Astrocyte of the hippocampus (primary cell): Measurements from ENCODE around the gene PTPRJ.
"Not testable (repeated sequence)": the region's sequence is repeated elsewhere in the genome, so short reads cannot be mapped to it uniquely, and the experiment has no call there.

Source experiments
- DNase-seq: peaks from one replicate; pipeline ENCODE4 v3.0.0; 2011; ENCODE audit warnings: low read depth, low spot score

PTPRJ gene

GRCh38 chr11:48017831-48018527, 37.6 kb downstream of the PTPRJ start:
- no peak for DNase-seq

DNA sequence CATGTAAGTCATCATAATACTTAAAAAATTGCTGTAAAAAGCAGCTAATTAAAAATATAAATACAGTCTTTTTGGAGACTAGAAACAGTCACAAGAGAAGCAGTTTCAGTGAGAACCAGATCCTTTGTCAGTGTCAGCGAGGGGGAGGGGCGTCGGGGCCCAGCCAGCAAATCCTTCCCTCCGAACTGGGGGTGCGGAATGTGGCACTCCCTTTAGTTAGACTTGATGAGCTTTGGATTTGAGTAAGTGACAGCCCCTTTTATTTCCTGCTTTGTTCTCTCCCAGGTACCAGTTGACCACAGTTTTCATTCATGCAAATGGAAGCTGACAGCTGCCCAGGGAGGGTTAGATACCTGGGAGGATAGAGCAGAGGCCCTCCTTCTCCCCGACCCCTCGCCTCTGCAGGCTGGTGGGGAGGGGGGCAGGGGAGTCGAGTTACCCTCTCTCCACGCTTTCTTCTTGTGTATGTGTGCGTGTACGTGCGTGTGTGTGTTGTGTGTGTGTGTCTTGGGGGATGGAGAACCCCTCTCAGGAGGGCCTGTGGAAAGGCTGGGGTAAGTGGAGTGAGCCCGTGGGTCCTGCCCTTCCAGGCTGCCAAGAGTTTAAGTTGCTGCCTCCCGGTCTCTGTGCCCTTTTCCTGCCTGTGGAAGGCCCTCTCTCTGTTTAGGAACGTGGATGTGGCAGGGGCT, 38.3 kb downstream of the PTPRJ start:
- DNase-seq: peak; percentile 58

DNA sequence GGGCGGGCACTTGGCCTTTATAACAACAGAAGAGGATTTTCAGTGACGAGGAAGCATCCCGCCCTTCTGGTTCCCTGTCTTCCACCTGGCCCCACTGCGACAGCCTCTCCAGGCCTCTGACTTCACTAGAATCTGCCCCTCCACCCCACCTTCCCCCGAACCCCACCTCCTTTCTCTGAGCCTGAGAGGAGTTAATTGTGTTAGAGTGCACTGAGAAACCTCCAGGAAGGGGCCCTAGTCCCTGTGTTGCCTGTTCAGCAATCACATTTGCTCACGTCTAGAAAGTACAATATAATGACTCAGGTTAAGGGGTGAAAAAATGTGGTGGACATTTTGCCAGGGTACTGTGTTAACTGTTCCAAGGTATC, 38.8 kb downstream of the PTPRJ start:
- DNase-seq: peak; percentile 68

GRCh38 chr11:48019595-48019994, 39.2 kb downstream of the PTPRJ start:
- no peak for DNase-seq

DNA sequence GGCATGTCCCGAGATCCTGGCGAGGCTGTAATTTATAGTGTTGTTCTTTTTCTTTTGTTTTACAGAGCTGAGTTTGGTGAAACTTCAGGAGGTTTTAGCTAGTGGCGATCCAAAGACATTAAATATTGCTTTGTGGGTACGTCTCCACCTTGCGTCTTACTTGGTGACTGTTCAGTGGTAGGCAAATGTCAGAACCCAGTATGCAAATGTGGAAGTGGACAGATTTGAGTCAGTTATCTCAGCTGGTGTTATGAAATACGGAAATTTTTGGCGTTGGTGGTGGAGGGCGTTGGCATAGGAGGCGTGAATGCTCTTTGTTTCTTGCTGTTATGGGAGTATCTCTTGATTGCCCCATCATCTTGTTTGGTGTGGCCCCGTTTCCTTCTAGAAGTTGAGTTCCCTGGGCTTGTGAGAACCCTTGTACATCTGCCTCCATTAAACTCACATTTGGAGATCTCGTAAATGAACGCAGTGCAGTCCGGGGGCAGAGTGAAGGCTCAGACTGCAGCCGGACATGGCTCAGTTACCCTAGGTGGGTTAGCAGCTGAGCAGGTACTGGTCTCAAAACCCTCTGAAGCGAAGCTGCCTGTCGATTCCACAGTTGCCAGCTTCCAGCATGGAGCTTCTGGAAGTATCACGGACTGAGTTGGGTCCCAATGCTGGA, 39.9 kb downstream of the PTPRJ start:
- no peak for DNase-seq

DNA sequence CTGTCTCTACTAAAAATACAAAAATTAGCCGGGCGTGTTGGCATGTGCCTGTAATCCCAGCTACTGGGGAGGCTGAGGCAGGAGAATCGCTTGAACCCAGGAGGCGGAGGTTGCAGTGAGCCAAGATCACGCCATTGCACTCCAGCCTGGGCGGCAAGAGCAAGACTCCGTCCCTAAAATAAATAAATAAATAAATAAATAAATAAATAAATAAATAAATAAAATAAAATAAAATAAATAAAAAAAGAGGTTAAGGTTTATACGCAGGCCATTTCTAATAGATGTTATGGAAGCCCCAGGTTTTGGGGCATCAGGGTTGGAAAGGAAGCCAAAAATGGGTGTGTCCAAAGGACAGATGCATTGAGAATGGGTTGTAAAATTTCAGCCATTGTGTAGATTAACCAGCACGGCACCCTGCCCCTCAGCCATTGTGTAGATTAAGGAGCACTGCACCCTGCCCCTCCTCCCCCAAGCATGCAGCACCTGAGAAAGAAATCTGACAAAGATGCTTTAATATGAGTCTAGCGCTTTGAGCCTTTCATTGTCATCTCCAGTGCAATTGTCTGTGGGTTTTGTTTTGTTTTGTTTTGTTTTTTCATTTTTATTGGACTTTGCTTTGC, 41.0 kb downstream of the PTPRJ start:
- DNase-seq: not testable (repeated sequence)

- no peak for DNase-seq
Measured at GRCh38 chr11:48022445-48022844, 42.1 kb downstream of the PTPRJ start.

DNA sequence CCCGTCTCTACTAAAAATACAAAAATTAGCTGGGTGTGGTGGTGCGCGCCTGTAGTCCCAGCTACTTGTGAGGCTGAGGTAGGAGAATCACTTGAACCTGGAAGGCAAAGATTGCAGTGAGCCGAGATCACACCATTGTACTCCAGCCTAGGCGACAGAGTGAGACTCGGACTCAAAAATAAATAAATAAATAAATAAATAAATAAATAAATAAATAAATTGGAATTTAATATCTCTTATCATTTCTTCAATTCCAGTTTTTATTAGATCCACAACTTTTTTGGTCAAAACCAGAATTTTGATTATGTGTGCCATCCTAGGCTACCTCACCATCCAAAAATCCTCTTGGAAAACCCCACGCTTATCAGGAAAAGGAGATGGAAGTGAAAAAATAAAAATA, 43.2 kb downstream of the PTPRJ start:
- DNase-seq: not testable (repeated sequence)

GRCh38 chr11:48024635-48025071, 44.3 kb downstream of the PTPRJ start:
- DNase-seq: peak; percentile 59

- DNase-seq: no peak
Measured at GRCh38 chr11:48025293-48025983, 45.1 kb downstream of the PTPRJ start.

- DNase-seq: no peak
Measured at GRCh38 chr11:48025984-48026340, 45.6 kb downstream of the PTPRJ start.

- no peak for DNase-seq
Measured at GRCh38 chr11:48028914-48029680, 48.7 kb downstream of the PTPRJ start.

GRCh38 chr11:48029681-48030290, 49.4 kb downstream of the PTPRJ start:
- DNase-seq: no peak

GRCh38 chr11:48031602-48032001, 51.2 kb downstream of the PTPRJ start:
- no peak for DNase-seq

- no peak for DNase-seq
Measured at GRCh38 chr11:48032721-48033120, 52.4 kb downstream of the PTPRJ start.

DNA sequence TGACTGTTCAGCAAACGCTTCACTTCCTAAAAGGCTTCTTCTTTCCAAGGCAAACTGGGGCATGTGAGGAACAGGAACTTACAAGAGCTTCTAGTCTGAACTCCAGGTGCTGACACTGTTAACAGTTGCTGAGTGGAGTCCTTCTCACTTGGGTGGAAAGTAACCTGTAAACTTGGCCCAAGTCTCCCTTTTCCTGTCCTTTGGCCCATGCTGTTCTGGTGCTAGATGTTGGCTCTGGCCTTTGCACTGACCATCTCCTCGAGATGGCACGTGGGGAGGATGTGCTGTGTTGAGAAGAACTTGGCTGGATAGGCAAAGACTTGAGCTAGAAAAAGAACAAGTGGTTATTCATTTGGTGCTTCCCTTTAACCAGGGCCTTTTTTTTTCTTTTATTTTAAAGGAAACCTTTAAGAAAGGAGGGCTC, 53.6 kb downstream of the PTPRJ start:
- no peak for DNase-seq

- DNase-seq: no peak
Measured at GRCh38 chr11:48034926-48035871, 54.8 kb downstream of the PTPRJ start.

- DNase-seq: no peak
Measured at GRCh38 chr11:48036011-48036410, 55.7 kb downstream of the PTPRJ start.

- no peak for DNase-seq
Measured at GRCh38 chr11:48036466-48036865, 56.1 kb downstream of the PTPRJ start.
